HCT116 (cell line): Measurements from ENCODE around the gene CALM1. TPM values are rescaled to one million over a fixed set of nuclear protein-coding genes. Genes with fewer than 3 reads are reported as not detected.

ENCODE experiments used
- ATAC-seq: fragments of 200-7000 bp; cut with Tn5 transposase; 2 replicates; pipeline ENCODE4 v1.9.1; 2020; ENCODE audit warnings: mild to moderate bottlenecking, moderate library complexity
- BruUV-seq: library from RNA; stranded (reverse); fragments of 400-500 nt; replicated peaks from 2 replicates; lab custom pipeline; 2021; lab: Mats Ljungman, UMichigan
- CTCF ChIA-PET: fragments of 300-600 bp; sonication (Branson Sonifier 250); formaldehyde crosslinking; loops from one replicate; lab custom pipeline; 2021; ENCODE audit warnings: antibody characterized with exemption; lab: Charles Lee
- POLR2A ChIA-PET: fragments of 300-600, 350-600 bp; sonication (Branson Sonifier 250); formaldehyde crosslinking; loops from one replicate; lab custom pipeline; 2021; ENCODE audit warnings: antibody characterized with exemption; lab: Charles Lee
- RAD21 ChIA-PET, 2 experiments: fragments of 300-600 bp; sonication (Branson Sonifier 250); formaldehyde crosslinking; loops; one replicate each; lab custom pipeline; 2023; ENCODE audit warnings: low total read pairs in 2 of 2; ENCODE audit not compliant: uncharacterized antibody in 2 of 2, unreplicated experiment in 2 of 2, low non-redundant PET in 1 of 2; lab: Charles Lee
- DNase-seq: peaks from one replicate; pipeline ENCODE4 v3.0.0-alpha.2; 2010; ENCODE audit warnings: low read depth, low spot score
- H2AFZ ChIP-seq: fragments of 200-600 bp; shearing (Covaris generic), sonication (generic); 2 replicates; pipeline ENCODE4 v1.6.1; 2017; ENCODE audit warnings: low read depth, mixed run types, mixed read lengths, antibody characterized with exemption, low read length; ENCODE audit not compliant: poor library complexity, severe bottlenecking
- H3K27ac ChIP-seq: 2 replicates; pipeline ENCODE4 v1.5.1; 2012; ENCODE audit warnings: low read depth, low read length
- H3K27me3 ChIP-seq: fragments of 200-600 bp; sonication (generic); 2 replicates; pipeline ENCODE4 v1.6.1; 2016; ENCODE audit warnings: mixed run types, low read length, mixed read lengths; ENCODE audit not compliant: insufficient read depth
- H3K36me3 ChIP-seq, 2 experiments: fragments of 200-500 bp in 1 of 2; fragments of 200-600 bp in 1 of 2; sonication (Bioruptor generic) in 1 of 2; sonication (generic) in 1 of 2; 2 replicates each; pipeline versions ENCODE4 v1.5.1 to v1.6.1; 2014 to 2016; ENCODE audit warnings: low read length in 2 of 2, inconsistent platforms in 1 of 2, mixed read lengths in 1 of 2, mixed run types in 1 of 2; ENCODE audit not compliant: insufficient read depth in 2 of 2, control insufficient read depth in 1 of 2
- H3K4me1 ChIP-seq, 2 experiments: fragments of 200-600 bp in 1 of 2; sonication (generic) in 1 of 2; 2 replicates each; pipeline versions ENCODE4 v1.5.1 to v1.6.1; 2012 to 2017; ENCODE audit warnings: low read length in 2 of 2, inconsistent platforms in 1 of 2, mild to moderate bottlenecking in 1 of 2, mixed read lengths in 1 of 2, mixed run types in 1 of 2, moderate library complexity in 1 of 2; ENCODE audit not compliant: insufficient read depth in 2 of 2, control insufficient read depth in 1 of 2
- H3K4me2 ChIP-seq: fragments of 200-600 bp; sonication (generic); 2 replicates; pipeline ENCODE4 v1.6.1; 2017; ENCODE audit warnings: mixed run types, low read length, mixed read lengths
- H3K4me3 ChIP-seq, 2 experiments: fragments of 200-600 bp in 1 of 2; sonication (generic) in 1 of 2; replicated peaks in 1 of 2; 2 replicates each; pipeline ENCODE4 v1.5.1; 2011 to 2016; ENCODE audit warnings: low read length in 2 of 2, control low read depth in 1 of 2, low read depth in 1 of 2, mild to moderate bottlenecking in 1 of 2, mixed read lengths in 1 of 2, mixed run types in 1 of 2
- H3K79me2 ChIP-seq: fragments of 200-600 bp; sonication (generic); 2 replicates; pipeline ENCODE4 v1.6.1; 2017; ENCODE audit warnings: mild to moderate bottlenecking, mixed run types, low read length, moderate library complexity, mixed read lengths; ENCODE audit not compliant: insufficient read depth
- H3K9ac ChIP-seq: fragments of 200-600 bp; sonication (generic); 2 replicates; pipeline ENCODE4 v1.6.1; 2016; ENCODE audit warnings: low read length, mixed read lengths
- H3K9me2 ChIP-seq: fragments of 200-600 bp; sonication (generic), shearing (Covaris generic); 2 replicates; pipeline ENCODE4 v1.6.1; 2017; ENCODE audit warnings: mixed run types, mild to moderate bottlenecking, moderate library complexity; ENCODE audit not compliant: insufficient read depth
- H3K9me3 ChIP-seq, 2 experiments: fragments of 200-500 bp in 1 of 2; fragments of 200-600 bp in 1 of 2; sonication (Bioruptor generic) in 1 of 2; sonication (generic) in 1 of 2; 2 replicates each; pipeline ENCODE4 v1.6.1; 2014 to 2017; ENCODE audit warnings: low read length in 2 of 2, mixed read lengths in 2 of 2, inconsistent platforms in 1 of 2, low read depth in 1 of 2, mild to moderate bottlenecking in 1 of 2, mixed run types in 1 of 2, moderate library complexity in 1 of 2; ENCODE audit not compliant: control insufficient read depth in 1 of 2, insufficient read depth in 1 of 2
- H4K20me1 ChIP-seq: fragments of 200-600 bp; sonication (generic), shearing (Covaris generic); 2 replicates; pipeline ENCODE4 v1.6.1; 2017; ENCODE audit warnings: mixed run types, mild to moderate bottlenecking, moderate library complexity; ENCODE audit not compliant: insufficient read depth
- EGR1 ChIP-seq: IDR thresholded peaks from 2 replicates; pipeline ENCODE4 v1.6.1; 2012; ENCODE audit warnings: low read depth
- ELF1 ChIP-seq: IDR thresholded peaks from 2 replicates; pipeline ENCODE4 v1.6.1; 2012; ENCODE audit warnings: low read depth, borderline replicate concordance
- EZH2 ChIP-seq: fragments of 200-600 bp; sonication (generic); IDR thresholded peaks from 2 replicates; pipeline ENCODE4 v1.6.1; 2017; ENCODE audit warnings: antibody characterized with exemption, mixed run types
- FOSL1 ChIP-seq: IDR thresholded peaks from 2 replicates; pipeline ENCODE4 v1.6.1; 2012; ENCODE audit warnings: low read depth
- JUND ChIP-seq: IDR thresholded peaks from 2 replicates; pipeline ENCODE4 v1.6.1; 2012
- POLR2A ChIP-seq: IDR thresholded peaks from 2 replicates; pipeline ENCODE4 v1.7.0; 2011; ENCODE audit warnings: borderline replicate concordance; ENCODE audit not compliant: insufficient read depth, insufficient read length; ENCODE audit errors: extremely low read depth
- SIN3A ChIP-seq: IDR thresholded peaks from 2 replicates; pipeline ENCODE4 v1.6.1; 2012; ENCODE audit warnings: low read depth
- SRF ChIP-seq: IDR thresholded peaks from 2 replicates; pipeline ENCODE4 v1.6.1; 2012; ENCODE audit warnings: low read depth
- TCF7L2 ChIP-seq: IDR thresholded peaks from 2 replicates; pipeline ENCODE4 v1.7.0; 2011; ENCODE audit warnings: borderline replicate concordance, inconsistent platforms; ENCODE audit not compliant: insufficient read depth, insufficient read length; ENCODE audit errors: extremely low read depth
- YY1 ChIP-seq: IDR thresholded peaks from 2 replicates; pipeline ENCODE4 v1.6.1; 2011; ENCODE audit warnings: low read length, low read depth, moderate library complexity, mild to moderate bottlenecking; ENCODE audit not compliant: insufficient replicate concordance; ENCODE audit errors: extremely low read depth
- ZBTB33 ChIP-seq: IDR thresholded peaks from 2 replicates; pipeline ENCODE4 v1.6.1; 2011; ENCODE audit warnings: mild to moderate bottlenecking, low read length, moderate library complexity; ENCODE audit not compliant: insufficient replicate concordance; ENCODE audit errors: extremely low read depth
- ZFX ChIP-seq: fragments of 450-650 bp; IDR thresholded peaks from 2 replicates; pipeline ENCODE4 v1.6.1; 2017
- ZNF274 ChIP-seq: fragments of 200-500 bp; sonication (Bioruptor generic); IDR thresholded peaks from 2 replicates; pipeline ENCODE4 v1.6.1; 2014; ENCODE audit warnings: mild to moderate bottlenecking, low read depth, low read length, inconsistent platforms
- intact Hi-C: fragments of 100-400 bp; cut with micrococcal nuclease; formaldehyde crosslinking; loops from 2 replicates; pipeline ENCODE4 v1.10.0; 2022
- total RNA-seq: library from RNA; stranded (reverse); gene quantifications from one replicate; pipeline ENCODE4 v1.2.1, GENCODE V29; 2021; ENCODE audit not compliant: unreplicated experiment
- TF ChIP-seq, protein P1 (sequence below): IDR thresholded peaks from 2 replicates; pipeline ENCODE4 v1.6.1; 2012

The CALM1 gene
- total RNA-seq, 1 experiment from 2014 or later, result 261 TPM

GRCh38 chr14:90421632-90422020 lies 24.8 kb downstream of the CALM1 start:
- no TSS peak for BruUV-seq
- POLR2A ChIA-PET, result no interaction called here

GRCh38 chr14:90423166-90423565 lies 26.3 kb downstream of the CALM1 start:
- Histone ChIP-seq H3K27me3 (no peaks in the 10 kb centered on the region), H3K4me2 (no peak overlapping the region), H4K20me1 (no peaks in the 10 kb centered on the region), H3K4me3 (no peak overlapping the region), H3K36me3 (no peaks in the 10 kb centered on the region), H3K9ac (no peak overlapping the region), H2AFZ (no peak overlapping the region), H3K9me2 (no peaks in the 10 kb centered on the region), H3K9me3 (no peaks in the 10 kb centered on the region), H3K27ac (no peak overlapping the region; the same call in 1 of the 2 replicates), H3K4me1 (peaks cover 9 to 14% of the 10 kb centered on the region in 2 experiments), H3K79me2 (no peaks in the 10 kb centered on the region)
- ChIA-PET RAD21 (interaction anchor here in 1 of 2 experiments (0.6 kb wide), 1 partner anchor 37 kb away, joined by 3 read pairs; no protein-coding TSS in a partner anchor), POLR2A (no interaction called here), CTCF (no interaction called here)
- ATAC-seq (no peak), DNase-seq (no peak)
- no peak for TF ChIP-seq POLR2A
- no peak for TF ChIP-seq ZNF274
- TF ChIP-seq SRF, result no peak
- TF ChIP-seq EGR1, result no peak
- no peak for TF ChIP-seq SIN3A
- no peak for TF ChIP-seq TCF7L2
- no peak for TF ChIP-seq EZH2
- TF ChIP-seq ZBTB33, result no peak
- no peak for TF ChIP-seq YY1
- TF ChIP-seq, protein P1, sequence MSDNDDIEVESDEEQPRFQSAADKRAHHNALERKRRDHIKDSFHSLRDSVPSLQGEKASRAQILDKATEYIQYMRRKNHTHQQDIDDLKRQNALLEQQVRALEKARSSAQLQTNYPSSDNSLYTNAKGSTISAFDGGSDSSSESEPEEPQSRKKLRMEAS, result no peak
- TF ChIP-seq JUND, result no peak
- TF ChIP-seq FOSL1, result no peak
- TF ChIP-seq ZFX, result no peak
- TF ChIP-seq ELF1, result no peak
- BruUV-seq, result no TSS peak
- intact Hi-C loops, result no loop called here

More at GRCh38 chr14:90421632-90422020, 24.8 kb downstream of the CALM1 start:
- Histone ChIP-seq H3K9ac (no peak overlapping the region), H3K9me2 (no peaks in the 10 kb centered on the region), H3K4me3 (no peak overlapping the region), H3K9me3 (no peaks in the 10 kb centered on the region), H3K27me3 (no peaks in the 10 kb centered on the region), H3K79me2 (no peaks in the 10 kb centered on the region), H4K20me1 (no peaks in the 10 kb centered on the region), H3K4me1 (peaks cover 9 to 14% of the 10 kb centered on the region in 2 experiments), H3K27ac (no peak overlapping the region), H2AFZ (no peak overlapping the region), H3K36me3 (no peaks in the 10 kb centered on the region), H3K4me2 (no peak overlapping the region)
- intact Hi-C loops, result no loop called here
- ChIA-PET RAD21 (no interaction called here), CTCF (no interaction called here)
- ATAC-seq (no peak), DNase-seq (no peak)
- TF ChIP-seq SIN3A (no peak), POLR2A (no peak)
